ENCODE data around the gene FTCDNL1.

FTCDNL1 gene

GRCh38 chr2:199842631-199843395 is 8.2 kb downstream of the FTCDNL1 start:
- no peak for DNase-seq (ENCODE audit: low spot score)

GRCh38 chr2:199841409-199841808 is 9.6 kb downstream of the FTCDNL1 start:
- no peak for DNase-seq (ENCODE audit: low spot score)

DNA sequence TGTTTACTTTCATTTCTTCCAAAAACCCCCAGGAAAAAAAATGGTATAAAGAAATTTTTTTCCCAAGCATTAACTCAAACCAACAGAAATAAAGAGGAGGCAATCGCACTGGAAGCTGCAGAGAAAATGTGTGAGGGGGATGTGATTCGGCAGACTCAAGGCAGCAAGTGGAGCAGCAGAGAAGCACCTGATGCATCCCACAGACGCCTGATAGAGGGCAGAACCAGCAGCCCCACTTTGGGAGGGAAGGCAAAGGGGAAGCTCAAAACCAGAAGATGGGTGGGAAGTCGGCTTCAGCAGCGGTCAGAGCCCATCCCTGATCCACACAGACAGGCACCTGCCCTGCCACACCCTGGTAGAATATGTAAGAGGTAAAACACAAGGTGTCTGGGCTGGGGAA is 12.6 kb downstream of the FTCDNL1 start:
- no peak for DNase-seq (ENCODE audit: low spot score)

DNA sequence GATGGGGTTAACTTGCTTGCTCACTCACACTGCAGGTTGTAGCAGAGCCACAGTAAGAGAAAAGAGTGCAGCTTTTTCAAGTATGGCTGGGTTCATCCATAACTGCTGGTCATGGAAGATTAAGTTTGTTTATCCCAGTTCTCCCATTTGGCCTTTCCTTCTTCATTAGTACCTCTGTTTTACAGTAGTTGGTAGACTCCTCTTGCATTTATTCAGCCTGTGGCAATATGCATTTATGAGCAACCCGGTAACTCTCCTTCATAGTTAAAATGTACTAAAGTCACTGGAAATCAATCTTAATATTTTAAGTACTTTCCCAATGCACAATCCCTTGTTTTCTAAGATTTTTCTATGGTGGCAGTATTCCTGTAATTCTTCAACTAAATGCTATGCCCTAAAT is 14.0 kb downstream of the FTCDNL1 start:
- DNase-seq (ENCODE audit: low spot score): no peak

DNA sequence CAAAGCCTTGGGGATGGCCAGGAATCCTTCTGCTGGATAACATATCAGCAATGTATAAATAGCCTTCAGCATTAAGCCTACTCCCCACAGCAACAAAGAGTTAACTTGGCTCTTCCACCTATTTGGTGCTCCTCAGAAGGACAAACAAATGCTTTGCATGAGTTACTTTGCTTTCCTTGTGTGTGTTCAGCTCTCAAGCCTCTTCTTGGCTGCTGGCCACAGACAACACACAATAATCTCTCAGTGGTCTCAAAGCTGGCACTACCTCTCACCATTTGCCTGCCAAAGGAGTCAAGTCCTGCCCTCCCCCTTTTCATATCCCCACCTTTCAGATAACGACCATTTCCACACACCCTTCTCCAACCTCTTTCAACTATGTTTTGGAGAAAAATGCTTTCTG is 17.5 kb downstream of the FTCDNL1 start:
- DNase-seq (ENCODE audit: low spot score): peak; percentile 89

GRCh38 chr2:199830531-199830930 is 20.5 kb downstream of the FTCDNL1 start:
- peak; percentile 57 for DNase-seq (ENCODE audit: low spot score)

GRCh38 chr2:199829628-199830027 is 21.4 kb downstream of the FTCDNL1 start:
- no peak for DNase-seq (ENCODE audit: low spot score)

- no peak for DNase-seq (ENCODE audit: low spot score)
Measured at GRCh38 chr2:199819746-199820145, 31.2 kb downstream of the FTCDNL1 start.

DNA sequence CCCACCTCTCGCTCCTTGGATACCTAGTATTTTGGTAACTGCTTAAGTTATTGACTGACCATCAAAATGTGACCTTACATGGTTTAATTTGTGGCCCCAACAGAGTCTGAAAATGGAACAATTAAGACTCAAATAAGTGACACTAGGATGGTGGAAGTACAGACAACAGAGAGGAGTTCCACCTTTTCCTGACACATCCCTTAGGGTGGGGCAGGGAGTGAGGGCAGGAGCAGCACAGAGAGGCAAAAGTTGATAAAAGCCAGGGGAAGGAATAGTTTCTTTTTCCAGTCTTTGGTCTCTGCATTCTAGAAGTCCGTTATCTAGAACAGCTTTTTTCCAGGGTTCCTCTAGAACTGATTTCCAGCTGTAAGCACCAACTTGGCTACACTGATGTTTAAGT is 32.2 kb downstream of the FTCDNL1 start:
- DNase-seq (ENCODE audit: low spot score): no peak

DNA sequence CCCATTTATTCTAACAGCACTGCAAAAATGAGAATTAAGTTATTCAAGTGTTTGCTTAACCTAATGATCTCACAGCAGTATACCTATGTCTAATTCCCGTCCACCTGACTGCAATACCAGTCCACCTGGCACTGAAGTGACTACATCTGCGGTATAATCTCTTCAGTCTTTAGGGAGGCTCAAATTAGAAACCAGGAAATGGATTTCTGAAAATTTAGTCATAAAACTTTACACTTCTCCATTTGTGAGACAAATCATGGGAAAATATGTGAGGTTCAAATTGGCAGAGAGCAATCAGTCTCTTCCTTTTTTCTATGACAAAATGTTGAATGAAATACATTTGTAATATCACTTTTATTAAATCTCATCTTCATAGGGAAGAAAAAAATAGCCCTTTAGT is 33.0 kb downstream of the FTCDNL1 start:
- no peak for DNase-seq (ENCODE audit: low spot score)

DNA sequence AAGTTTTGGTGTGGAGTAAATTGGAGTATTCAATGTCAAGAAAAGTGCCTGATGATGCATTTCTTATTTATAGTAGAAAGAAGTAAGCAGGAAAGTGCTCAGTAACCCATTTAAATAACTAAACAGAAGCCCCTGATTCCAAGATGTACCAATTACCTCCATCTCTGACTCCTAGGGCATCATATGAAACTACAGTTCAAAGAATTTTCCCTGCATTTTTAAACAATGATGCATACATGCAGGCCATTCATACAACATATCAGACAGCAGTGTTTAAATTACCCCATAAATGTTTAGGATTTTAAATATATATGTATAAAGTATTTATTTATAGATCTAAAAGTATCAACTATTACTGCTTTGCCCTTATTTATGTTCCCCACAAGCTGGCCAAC is 36.2 kb downstream of the FTCDNL1 start:
- DNase-seq (ENCODE audit: low spot score): no peak

- DNase-seq (ENCODE audit: low spot score): no peak
Measured at GRCh38 chr2:199814101-199814816, 36.7 kb downstream of the FTCDNL1 start.

DNA sequence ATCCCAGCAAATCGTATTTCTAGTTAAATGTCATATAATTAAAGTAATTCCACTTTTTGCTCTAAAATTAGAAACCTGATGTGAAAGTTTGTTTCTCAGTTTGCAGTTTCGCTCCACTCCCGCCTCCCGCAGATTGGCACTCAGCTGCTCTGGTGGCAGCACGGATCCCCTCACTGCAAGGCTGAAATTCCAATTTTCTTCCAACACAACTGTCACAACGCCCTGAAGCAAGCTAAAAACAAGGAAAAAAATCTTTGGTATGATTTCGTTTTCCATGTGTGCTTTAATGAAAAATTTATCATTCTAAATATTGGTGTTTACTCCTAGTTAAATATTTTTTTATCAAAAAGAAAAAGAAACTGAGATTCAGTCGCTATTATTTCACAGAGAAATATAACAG is 38.5 kb downstream of the FTCDNL1 start:
- no peak for DNase-seq (ENCODE audit: low spot score)

- DNase-seq (ENCODE audit: low spot score): no peak
Measured at GRCh38 chr2:199811346-199811745, 39.6 kb downstream of the FTCDNL1 start.

DNA sequence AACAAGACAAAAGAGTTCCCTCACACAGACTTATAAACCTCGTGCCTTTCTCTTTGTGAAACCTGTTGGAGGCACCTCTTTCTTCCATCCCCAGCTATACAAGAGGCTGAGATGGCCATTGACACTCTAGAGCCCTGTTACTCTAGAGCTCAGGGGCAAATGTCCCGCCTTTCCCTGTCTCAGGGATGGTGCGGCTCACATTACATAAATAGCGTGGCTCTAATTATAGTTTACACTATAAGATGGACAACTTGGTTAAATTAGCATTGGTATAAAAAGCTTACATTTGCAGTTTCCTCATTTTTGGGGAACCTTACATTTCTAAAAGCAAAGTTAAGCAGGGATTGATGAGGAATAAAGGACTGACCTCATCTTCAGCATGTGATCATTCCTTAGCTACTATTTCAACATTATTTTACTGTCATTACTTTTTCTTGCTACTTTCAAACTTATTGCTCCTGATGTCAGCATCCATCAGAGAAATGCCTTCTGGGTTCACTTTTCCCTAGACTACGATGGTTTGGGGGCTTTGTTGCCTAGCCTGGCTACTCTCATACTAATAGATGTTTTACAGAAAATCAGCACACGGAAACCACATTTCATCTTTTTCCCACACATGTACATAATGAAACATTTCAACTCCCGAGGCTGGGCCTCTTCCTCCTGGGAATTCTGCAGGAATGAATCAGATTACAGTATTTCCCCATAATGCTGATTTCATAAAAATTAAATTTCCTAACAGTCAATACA is 40.4 kb downstream of the FTCDNL1 start:
- DNase-seq (ENCODE audit: low spot score): no peak

DNA sequence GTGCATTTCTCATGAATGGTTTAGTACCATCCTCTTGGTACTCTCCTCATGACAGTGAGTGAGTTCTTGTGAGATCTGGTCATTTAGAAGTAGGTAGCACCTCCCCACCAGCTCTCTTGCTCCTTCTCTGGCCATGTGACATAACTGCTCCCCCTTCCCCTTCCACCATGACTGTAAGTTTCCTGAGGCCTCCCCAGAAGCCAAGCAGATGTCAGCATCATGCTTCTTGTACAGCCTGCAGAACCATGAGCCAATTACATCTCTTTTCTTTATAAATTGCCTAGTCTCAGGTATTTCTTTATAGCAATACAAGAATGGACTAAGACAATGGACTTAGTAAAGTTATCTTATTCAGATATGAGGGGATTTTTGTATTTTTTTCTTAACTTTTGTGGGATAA is 43.0 kb downstream of the FTCDNL1 start:
- DNase-seq (ENCODE audit: low spot score): no peak

- DNase-seq (ENCODE audit: low spot score): no peak
Measured at GRCh38 chr2:199806179-199806578, 44.8 kb downstream of the FTCDNL1 start.

- DNase-seq (ENCODE audit: low spot score): peak; percentile 45
Measured at GRCh38 chr2:199804831-199805230, 46.2 kb downstream of the FTCDNL1 start.

GRCh38 chr2:199798831-199799580 is 52.0 kb downstream of the FTCDNL1 start:
- peak; percentile 86 for DNase-seq (ENCODE audit: low spot score)

GRCh38 chr2:199797431-199798403 is 53.3 kb downstream of the FTCDNL1 start:
- peak; percentile 31 for DNase-seq (ENCODE audit: low spot score)

DNA sequence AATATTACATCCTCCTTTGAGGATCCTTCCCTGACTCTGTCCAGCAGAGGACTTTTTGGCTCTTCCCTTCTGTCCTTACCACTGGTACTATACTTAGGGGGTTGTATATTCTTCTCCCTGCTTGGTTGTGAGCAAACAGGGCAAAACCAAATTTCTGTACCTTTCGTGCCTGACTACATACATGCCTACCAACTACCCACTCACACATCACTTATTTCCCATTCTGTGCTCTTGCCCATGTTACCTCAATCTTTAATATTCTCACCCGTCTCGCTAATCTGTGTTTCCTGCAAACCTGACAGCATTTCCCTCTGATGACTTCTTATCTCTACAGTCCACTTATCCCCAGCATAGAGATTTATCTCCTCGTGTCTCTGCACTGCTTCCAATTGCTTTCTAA is 58.6 kb downstream of the FTCDNL1 start:
- DNase-seq (ENCODE audit: low spot score): no peak
